ENCODE measurements around the gene GABRQ.
A peak's percentile ranks its signal among the peaks of the same experiment; 100 is the strongest.

Gene GABRQ

GRCh38 chrX:152637649-152638442, at the start of gene GABRQ:
Gene GABRQ, plus strand, starts transcription at chrX:152637895. Its CDS starts 308 bp downstream, at chrX:152638203.
- ChIA-PET CTCF (no interaction called here), POLR2A (no interaction called here)
- DNase-seq (ENCODE audit: extremely low spot score), result peak; percentile 72
- TF ChIP-seq SP1 (IDR thresholded peaks at IDR 0.05), result no peak
- TF ChIP-seq ZNF384 (IDR thresholded peaks at IDR 0.05), result no peak
- TF ChIP-seq L3MBTL2 (conservative IDR thresholded peaks at IDR 0.05), result no peak
- TF ChIP-seq HDGF (IDR thresholded peaks at IDR 0.05; ENCODE audit: borderline replicate concordance), result no peak
- no peak for TF ChIP-seq PKNOX1 (IDR thresholded peaks at IDR 0.05)
- TF ChIP-seq BHLHE40 (IDR thresholded peaks at IDR 0.05; ENCODE audit: borderline replicate concordance), result no peak
- no peak for TF ChIP-seq FOXM1 (IDR thresholded peaks at IDR 0.05; ENCODE audit: borderline replicate concordance)
- no peak for TF ChIP-seq NFRKB (IDR thresholded peaks at IDR 0.05)
- no peak for TF ChIP-seq SUZ12 (IDR thresholded peaks at IDR 0.05)
- TF ChIP-seq LEF1 (IDR thresholded peaks at IDR 0.05; ENCODE audit: borderline replicate concordance), result no peak

DNA sequence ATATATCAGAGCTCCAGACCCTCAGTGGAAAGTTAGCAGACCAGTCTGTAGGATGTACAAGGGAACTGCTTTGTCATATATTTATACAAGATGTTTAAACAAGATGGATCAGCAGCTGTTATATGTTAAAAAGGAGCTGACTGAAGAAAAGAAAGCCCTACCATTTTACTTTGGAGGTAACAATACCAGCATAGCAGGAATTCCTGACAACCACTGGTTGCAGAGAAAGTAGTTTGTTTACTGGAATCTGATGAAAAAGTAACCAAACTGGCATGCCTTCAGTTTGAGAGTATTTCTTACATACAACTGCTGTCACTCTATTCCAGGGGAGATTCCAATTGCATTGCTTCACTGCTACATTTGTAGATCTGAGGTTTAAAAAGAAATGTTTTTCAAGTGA, 49.5 kb upstream of the GABRQ start:
- DNase-seq (ENCODE audit: extremely low spot score), result no peak
- POLR2A ChIA-PET, result no interaction called here
- TF ChIP-seq ELF4 (IDR thresholded peaks at IDR 0.05) (no peak), SUZ12 (IDR thresholded peaks at IDR 0.05) (no peak), LEF1 (IDR thresholded peaks at IDR 0.05; ENCODE audit: borderline replicate concordance) (no peak), SP1 (IDR thresholded peaks at IDR 0.05) (no peak), BHLHE40 (IDR thresholded peaks at IDR 0.05; ENCODE audit: borderline replicate concordance) (no peak), PKNOX1 (IDR thresholded peaks at IDR 0.05) (no peak), ZNF384 (IDR thresholded peaks at IDR 0.05) (no peak), TARDBP (IDR thresholded peaks at IDR 0.05) (no peak), FOXM1 (IDR thresholded peaks at IDR 0.05; ENCODE audit: borderline replicate concordance) (no peak), ARNT (IDR thresholded peaks at IDR 0.05) (no peak), FOXK2 (IDR thresholded peaks at IDR 0.05) (no peak), L3MBTL2 (conservative IDR thresholded peaks at IDR 0.05) (no peak), CTBP1 (IDR thresholded peaks at IDR 0.05; ENCODE audit: borderline replicate concordance) (no peak), NFRKB (IDR thresholded peaks at IDR 0.05) (no peak)
- CTCF ChIA-PET, result no interaction called here

- no peak for DNase-seq (ENCODE audit: extremely low spot score)
- CTCF ChIA-PET, result interaction anchor here (0.7 kb wide), 1 partner anchor 1495 kb away, joined by 3 read pairs; no protein-coding TSS in a partner anchor
- POLR2A ChIA-PET, result no interaction called here
- no peak for TF ChIP-seq HDGF (IDR thresholded peaks at IDR 0.05; ENCODE audit: borderline replicate concordance)
- no peak for TF ChIP-seq ELF4 (IDR thresholded peaks at IDR 0.05)
- TF ChIP-seq LEF1 (IDR thresholded peaks at IDR 0.05; ENCODE audit: borderline replicate concordance), result no peak
- no peak for TF ChIP-seq ARNT (IDR thresholded peaks at IDR 0.05)
- TF ChIP-seq CTBP1 (IDR thresholded peaks at IDR 0.05; ENCODE audit: borderline replicate concordance), result no peak
- no peak for TF ChIP-seq SUZ12 (IDR thresholded peaks at IDR 0.05)
- TF ChIP-seq SP1 (IDR thresholded peaks at IDR 0.05), result no peak
- TF ChIP-seq L3MBTL2 (conservative IDR thresholded peaks at IDR 0.05), result no peak
- no peak for TF ChIP-seq NFRKB (IDR thresholded peaks at IDR 0.05)
- no peak for TF ChIP-seq BHLHE40 (IDR thresholded peaks at IDR 0.05; ENCODE audit: borderline replicate concordance)
- TF ChIP-seq PKNOX1 (IDR thresholded peaks at IDR 0.05), result no peak
- TF ChIP-seq ZNF384 (IDR thresholded peaks at IDR 0.05), result no peak
- no peak for TF ChIP-seq FOXA1 (IDR thresholded peaks at IDR 0.05)
- TF ChIP-seq TARDBP (IDR thresholded peaks at IDR 0.05), result no peak
These were observed 36.7 kb upstream of the GABRQ start for GRCh38 chrX:152600853-152601633.

GRCh38 chrX:152601848-152602616, 35.7 kb upstream of the GABRQ start:
- no peak for TF ChIP-seq PKNOX1 (IDR thresholded peaks at IDR 0.05)
- no peak for TF ChIP-seq ZNF384 (IDR thresholded peaks at IDR 0.05)
- TF ChIP-seq NFRKB (IDR thresholded peaks at IDR 0.05), result no peak
- no peak for TF ChIP-seq BHLHE40 (IDR thresholded peaks at IDR 0.05; ENCODE audit: borderline replicate concordance)
- TF ChIP-seq LEF1 (IDR thresholded peaks at IDR 0.05; ENCODE audit: borderline replicate concordance), result no peak
- no peak for TF ChIP-seq ARNT (IDR thresholded peaks at IDR 0.05)
- no peak for TF ChIP-seq FOXM1 (IDR thresholded peaks at IDR 0.05; ENCODE audit: borderline replicate concordance)
- no peak for TF ChIP-seq HDGF (IDR thresholded peaks at IDR 0.05; ENCODE audit: borderline replicate concordance)
- CTCF ChIA-PET, result no interaction called here
- POLR2A ChIA-PET, result no interaction called here
- peak; percentile 22 for DNase-seq (ENCODE audit: extremely low spot score)

DNA sequence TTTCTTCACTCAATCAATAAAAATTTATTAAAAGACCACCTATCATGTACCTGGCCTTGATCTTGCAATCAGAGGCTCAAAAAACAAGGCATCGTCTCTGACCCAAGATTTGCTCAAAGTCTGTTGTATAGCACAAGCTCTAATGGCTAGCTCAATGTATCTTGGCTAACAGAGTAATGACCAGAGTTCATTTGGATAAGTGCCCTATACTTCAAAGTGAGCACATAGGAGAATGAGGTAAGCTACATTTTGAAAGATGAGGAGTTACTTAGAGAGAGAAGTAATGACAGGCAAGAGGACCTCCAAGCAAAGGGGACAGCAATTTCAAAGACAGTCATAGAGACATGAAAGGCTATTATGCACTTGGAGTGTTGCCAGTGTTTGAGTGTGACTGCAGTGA, 22.9 kb upstream of the GABRQ start:
- POLR2A ChIA-PET, result no interaction called here
- CTCF ChIA-PET, result no interaction called here
- DNase-seq (ENCODE audit: extremely low spot score), result no peak
- TF ChIP-seq ZNF384 (IDR thresholded peaks at IDR 0.05) (no peak), PKNOX1 (IDR thresholded peaks at IDR 0.05) (no peak), FOXA1 (IDR thresholded peaks at IDR 0.05) (no peak), BHLHE40 (IDR thresholded peaks at IDR 0.05; ENCODE audit: borderline replicate concordance) (no peak), LEF1 (IDR thresholded peaks at IDR 0.05; ENCODE audit: borderline replicate concordance) (no peak), ARNT (IDR thresholded peaks at IDR 0.05) (no peak), NFRKB (IDR thresholded peaks at IDR 0.05) (no peak), TARDBP (IDR thresholded peaks at IDR 0.05) (no peak), CTBP1 (IDR thresholded peaks at IDR 0.05; ENCODE audit: borderline replicate concordance) (no peak), FOXM1 (IDR thresholded peaks at IDR 0.05; ENCODE audit: borderline replicate concordance) (no peak), FOXK2 (IDR thresholded peaks at IDR 0.05) (no peak), SP1 (IDR thresholded peaks at IDR 0.05) (no peak), SUZ12 (IDR thresholded peaks at IDR 0.05) (no peak)
